ENCODE measurements around the gene ZBTB3. TPM values are rescaled to one million over a fixed set of nuclear protein-coding genes. Genes with fewer than 3 reads are reported as not detected.

The ZBTB3 gene
- total RNA-seq (2022; extraction: Qiagen RNA extraction) = 1.0 to 1.6 TPM (median 1.5 TPM) in 5 replicates

GRCh38 chr11:62753736-62754603 is at the start of gene ZBTB3:
Gene ZBTB3 (minus strand): TSS chr11:62754160. CDS start chr11:62753664, 496 bp downstream.

GRCh38 chr11:62791501-62792201 is 37.7 kb upstream of the ZBTB3 start, which contains the start of gene TMEM223:
Gene TMEM223 (minus strand): TSS chr11:62792006. CDS start chr11:62791994, 12 bp downstream.

GRCh38 chr11:62787005-62787759 is 33.2 kb upstream of the ZBTB3 start, which contains the start of gene TMEM179B:
Gene TMEM179B (plus strand): TSS chr11:62787402. CDS start chr11:62787432, 30 bp downstream.

GRCh38 chr11:62771144-62772021 is 17.4 kb upstream of the ZBTB3 start, which contains the start of gene TAF6L:
Gene TAF6L (plus strand): TSS chr11:62771396. CDS start chr11:62775784, 4,388 bp downstream.

GRCh38 chr11:62728171-62728988 is 25.6 kb downstream of the ZBTB3 start, which contains the start of gene TTC9C:
Gene TTC9C (plus strand): TSS chr11:62728486. CDS start chr11:62728849, 363 bp downstream.

GRCh38 chr11:62727165-62727871 is 26.6 kb downstream of the ZBTB3 start, which contains the start of gene HNRNPUL2:
Gene HNRNPUL2 (minus strand): TSS chr11:62727457. CDS start chr11:62727156, 301 bp downstream.

GRCh38 chr11:62707277-62707861 is 46.6 kb downstream of the ZBTB3 start, which contains the start of the genes BSCL2 and GNG3:
Gene BSCL2 (minus strand): TSS chr11:62707424. CDS start chr11:62707195, 229 bp downstream.
Gene GNG3 (plus strand): TSS chr11:62707676. CDS start chr11:62708296, 620 bp downstream.

Other genes starting within 250 kb of the ZBTB3 start
- 308 to 468 TPM (median 395 TPM) in 5 replicates for gene AHNAK, start 207.4 kb downstream of the ZBTB3 start, total RNA-seq (2022; extraction: Qiagen RNA extraction)
- 1,875 to 2,021 TPM (median 1,992 TPM) in 5 replicates for gene EEF1G, start 180.3 kb downstream of the ZBTB3 start, total RNA-seq (2022; extraction: Qiagen RNA extraction)
- 15.8 to 17.4 TPM (median 16.7 TPM) in 5 replicates for gene TUT1, start 162.6 kb downstream of the ZBTB3 start, total RNA-seq (2022; extraction: Qiagen RNA extraction)
- 84.4 to 102 TPM (median 85.9 TPM) in 5 replicates for gene MTA2, start 152.3 kb downstream of the ZBTB3 start, total RNA-seq (2022; extraction: Qiagen RNA extraction)
- gene EML3, start 141.4 kb downstream of the ZBTB3 start, total RNA-seq (2022; extraction: Qiagen RNA extraction) = 19.0 to 23.2 TPM (median 21.8 TPM) in 5 replicates
- gene ROM1, start 140.9 kb downstream of the ZBTB3 start, total RNA-seq (2022; extraction: Qiagen RNA extraction) = 3.5 to 4.7 TPM (median 4.4 TPM) in 5 replicates
- 45.9 to 56.9 TPM (median 52.4 TPM) in 5 replicates for gene B3GAT3, start 132.2 kb downstream of the ZBTB3 start, total RNA-seq (2022; extraction: Qiagen RNA extraction)
- 243 to 305 TPM (median 258 TPM) in 5 replicates for gene GANAB, start 107.5 kb downstream of the ZBTB3 start, total RNA-seq (2022; extraction: Qiagen RNA extraction)
- 20.6 to 22.8 TPM (median 21.6 TPM) in 5 replicates for gene INTS5, start 100.9 kb downstream of the ZBTB3 start, total RNA-seq (2022; extraction: Qiagen RNA extraction)
- gene C11orf98, start 89.0 kb downstream of the ZBTB3 start, total RNA-seq (2022; extraction: Qiagen RNA extraction) = 115 to 147 TPM (median 128 TPM) in 5 replicates
- gene CSKMT, start 88.8 kb downstream of the ZBTB3 start, total RNA-seq (2022; extraction: Qiagen RNA extraction) = 8.2 to 15.6 TPM (median 12.8 TPM) in 5 replicates
- gene UQCC3, start 82.5 kb downstream of the ZBTB3 start, total RNA-seq (2022; extraction: Qiagen RNA extraction) = 22.5 to 36.2 TPM (median 32.9 TPM) in 5 replicates
- 3.9 to 5.5 TPM (median 5.2 TPM) in 5 replicates for gene LBHD1, start 81.9 kb downstream of the ZBTB3 start, total RNA-seq (2022; extraction: Qiagen RNA extraction)
- 106 to 120 TPM (median 114 TPM) in 5 replicates for gene UBXN1, start 75.1 kb downstream of the ZBTB3 start, total RNA-seq (2022; extraction: Qiagen RNA extraction)
- 0.07 to 0.13 TPM (median 0.11 TPM) in 4 of 5 replicates, not detected in the other for gene LRRN4CL, start 64.6 kb downstream of the ZBTB3 start, total RNA-seq (2022; extraction: Qiagen RNA extraction)
- 63.8 to 87.2 TPM (median 72.5 TPM) in 5 replicates for gene BSCL2, start 46.7 kb downstream of the ZBTB3 start, total RNA-seq (2022; extraction: Qiagen RNA extraction)
- gene GNG3, start 46.5 kb downstream of the ZBTB3 start, total RNA-seq (2022; extraction: Qiagen RNA extraction) = not detected in 5 replicates
- 38.5 to 50.6 TPM (median 40.7 TPM) in 5 replicates for gene HNRNPUL2, start 26.7 kb downstream of the ZBTB3 start, total RNA-seq (2022; extraction: Qiagen RNA extraction)
- gene TTC9C, start 25.7 kb downstream of the ZBTB3 start, total RNA-seq (2022; extraction: Qiagen RNA extraction) = 29.2 to 32.7 TPM (median 31.6 TPM) in 5 replicates
- 156 to 190 TPM (median 177 TPM) in 5 replicates for gene POLR2G, start 7.4 kb upstream of the ZBTB3 start, total RNA-seq (2022; extraction: Qiagen RNA extraction)
- gene TAF6L, start 17.2 kb upstream of the ZBTB3 start, total RNA-seq (2022; extraction: Qiagen RNA extraction) = 12.6 to 15.2 TPM (median 13.6 TPM) in 5 replicates
- 64.4 to 93.7 TPM (median 85.8 TPM) in 5 replicates for gene TMEM179B, start 33.2 kb upstream of the ZBTB3 start, total RNA-seq (2022; extraction: Qiagen RNA extraction)
- gene TMEM223, start 37.8 kb upstream of the ZBTB3 start, total RNA-seq (2022; extraction: Qiagen RNA extraction) = 20.1 to 29.2 TPM (median 26.5 TPM) in 5 replicates
- 47.7 to 51.9 TPM (median 49.5 TPM) in 5 replicates for gene NXF1, start 51.3 kb upstream of the ZBTB3 start, total RNA-seq (2022; extraction: Qiagen RNA extraction)
- 19.0 to 25.5 TPM (median 24.6 TPM) in 5 replicates for gene STX5, start 77.9 kb upstream of the ZBTB3 start, total RNA-seq (2022; extraction: Qiagen RNA extraction)
- gene TEX54, start 78.7 kb upstream of the ZBTB3 start, total RNA-seq (2022; extraction: Qiagen RNA extraction) = not detected in 5 replicates
- 74.2 to 79.9 TPM (median 78.7 TPM) in 5 replicates for gene WDR74, start 85.4 kb upstream of the ZBTB3 start, total RNA-seq (2022; extraction: Qiagen RNA extraction)
- gene SLC3A2, start 126.7 kb upstream of the ZBTB3 start, total RNA-seq (2022; extraction: Qiagen RNA extraction) = 945 to 1,067 TPM (median 951 TPM) in 5 replicates
- gene CHRM1, start 167.2 kb upstream of the ZBTB3 start, total RNA-seq (2022; extraction: Qiagen RNA extraction) = 0.06 to 0.13 TPM (median 0.08 TPM) in 5 replicates
- not detected in 5 replicates for gene SLC22A6, start 230.8 kb upstream of the ZBTB3 start, total RNA-seq (2022; extraction: Qiagen RNA extraction)

Data from A549 treated with Hydrocortisone at 1 μM for 4 hours (cell line).